H9 (cell line): Measurements from ENCODE around the gene SLC37A2. TPM values are rescaled to one million over a fixed set of nuclear protein-coding genes. Genes with fewer than 3 reads are reported as not detected.

ENCODE experiments used
- DNase-seq: peaks from one replicate; pipeline ENCODE4 v3.0.0-alpha.2; 2017
- H2AFZ ChIP-seq: one replicate; pipeline ENCODE4 v1.6.1; 2013; ENCODE audit warnings: mild to moderate bottlenecking, low read length, control low read depth, moderate library complexity
- H2AK5ac ChIP-seq: 2 replicates; pipeline ENCODE4 v1.6.1; 2013; ENCODE audit warnings: low read length, control low read depth, mixed read lengths; ENCODE audit not compliant: insufficient read length
- H2BK120ac ChIP-seq: one replicate; pipeline ENCODE4 v1.6.1; 2013; ENCODE audit warnings: low read depth, mild to moderate bottlenecking, low read length, control low read depth, inconsistent platforms; ENCODE audit not compliant: poor library complexity, severe bottlenecking
- H2BK12ac ChIP-seq: 2 replicates; pipeline ENCODE4 v1.6.1; 2013; ENCODE audit warnings: low read length, control low read depth, mixed read lengths, low read depth; ENCODE audit not compliant: insufficient read length
- H2BK15ac ChIP-seq: 2 replicates; pipeline ENCODE4 v1.6.1; 2013; ENCODE audit warnings: low read depth, low read length, control low read depth
- H2BK20ac ChIP-seq: one replicate; pipeline ENCODE4 v1.6.1; 2013; ENCODE audit warnings: low read depth, mild to moderate bottlenecking, low read length, control low read depth, inconsistent platforms; ENCODE audit not compliant: poor library complexity, severe bottlenecking
- H2BK5ac ChIP-seq: 2 replicates; pipeline ENCODE4 v1.6.1; 2013; ENCODE audit warnings: low read length, control low read depth, mixed read lengths; ENCODE audit not compliant: insufficient read length
- H3K14ac ChIP-seq: 2 replicates; pipeline ENCODE4 v1.6.1; 2013; ENCODE audit warnings: low read length, control low read depth; ENCODE audit not compliant: insufficient read depth
- H3K18ac ChIP-seq: 2 replicates; pipeline ENCODE4 v1.6.1; 2013; ENCODE audit warnings: low read depth, mild to moderate bottlenecking, mixed read lengths, low read length, control low read depth; ENCODE audit not compliant: insufficient read length
- H3K23ac ChIP-seq: 2 replicates; pipeline ENCODE4 v1.6.1; 2013; ENCODE audit warnings: low read length, control low read depth, mixed read lengths, low read depth; ENCODE audit not compliant: insufficient read length
- H3K23me2 ChIP-seq: 2 replicates; pipeline ENCODE4 v1.6.1; 2013; ENCODE audit warnings: low read depth, mild to moderate bottlenecking, mixed read lengths, low read length, control low read depth; ENCODE audit not compliant: insufficient read length, poor library complexity, severe bottlenecking
- H3K27ac ChIP-seq: 2 replicates; pipeline ENCODE4 v1.5.1; 2013; ENCODE audit warnings: low read length, control low read depth, mixed read lengths, low read depth; ENCODE audit not compliant: insufficient read length
- H3K27me3 ChIP-seq: 2 replicates; pipeline ENCODE4 v1.6.1; 2013; ENCODE audit warnings: low read length, control low read depth, inconsistent platforms; ENCODE audit not compliant: insufficient read depth
- H3K4ac ChIP-seq: 2 replicates; pipeline ENCODE4 v1.6.1; 2013; ENCODE audit warnings: low read depth, mild to moderate bottlenecking, control low read depth, inconsistent platforms, low read length, moderate library complexity
- H3K4me1 ChIP-seq: 2 replicates; pipeline ENCODE4 v1.6.1; 2013; ENCODE audit warnings: low read length, control low read depth, inconsistent platforms; ENCODE audit not compliant: insufficient read depth
- H3K4me2 ChIP-seq: 2 replicates; pipeline ENCODE4 v1.6.1; 2013; ENCODE audit warnings: low read length, control low read depth, mixed read lengths; ENCODE audit not compliant: insufficient read length, insufficient read depth
- H3K56ac ChIP-seq: 2 replicates; pipeline ENCODE4 v1.6.1; 2013; ENCODE audit warnings: low read depth, mild to moderate bottlenecking, mixed read lengths, low read length, control low read depth; ENCODE audit not compliant: insufficient read length
- H3K79me1 ChIP-seq: 2 replicates; pipeline ENCODE4 v1.6.1; 2013; ENCODE audit warnings: low read depth, mild to moderate bottlenecking, moderate library complexity, low read length, control low read depth, inconsistent platforms; ENCODE audit not compliant: insufficient read depth, poor library complexity, severe bottlenecking
- H3K79me2 ChIP-seq: 2 replicates; pipeline ENCODE4 v1.6.1; 2013; ENCODE audit warnings: low read length, control low read depth, inconsistent platforms; ENCODE audit not compliant: insufficient read depth
- H3K9ac ChIP-seq: 2 replicates; pipeline ENCODE4 v1.6.1; 2013; ENCODE audit warnings: low read length, control low read depth, mixed read lengths; ENCODE audit not compliant: insufficient read length; ENCODE audit errors: extremely low read depth
- H3K9me3 ChIP-seq: one replicate; pipeline ENCODE4 v1.6.1; 2013; ENCODE audit warnings: low read depth, low read length, inconsistent platforms; ENCODE audit not compliant: control insufficient read depth
- H3T11ph ChIP-seq: one replicate; pipeline ENCODE4 v1.6.1; 2013; ENCODE audit warnings: mild to moderate bottlenecking, low read length, control low read depth, inconsistent platforms
- H4K20me1 ChIP-seq: one replicate; pipeline ENCODE4 v1.6.1; 2013; ENCODE audit not compliant: control insufficient read depth, insufficient read length, insufficient read depth
- H4K5ac ChIP-seq: 2 replicates; pipeline ENCODE4 v1.6.1; 2013; ENCODE audit warnings: low read depth, mild to moderate bottlenecking, mixed read lengths, low read length, control low read depth; ENCODE audit not compliant: insufficient read length
- H4K8ac ChIP-seq: replicated peaks from 2 replicates; pipeline ENCODE4 v1.6.1; 2013; ENCODE audit warnings: low read length, control low read depth, mixed read lengths, low read depth; ENCODE audit not compliant: insufficient read length
- H4K91ac ChIP-seq: 2 replicates; pipeline ENCODE4 v1.6.1; 2013; ENCODE audit warnings: low read depth, mild to moderate bottlenecking, moderate library complexity, mixed read lengths, low read length, control low read depth; ENCODE audit not compliant: insufficient read length
- H3K27ac Mint-ChIP-seq, 3 experiments: 2 replicates in 2 of 3; 3 replicates in 1 of 3; pipeline ENCODE4 v1.8.0; 2020 to 2021; ENCODE audit warnings: mixed read lengths in 3 of 3, mild to moderate bottlenecking in 1 of 3, moderate library complexity in 1 of 3
- H3K27me3 Mint-ChIP-seq: 2 replicates; pipeline ENCODE4 v1.8.0; 2021; ENCODE audit warnings: low read depth, mild to moderate bottlenecking, moderate library complexity, mixed read lengths
- H3K36me3 Mint-ChIP-seq, 3 experiments: 2 replicates in 2 of 3; 3 replicates in 1 of 3; pipeline ENCODE4 v1.8.0; 2020 to 2021; ENCODE audit warnings: low read depth in 3 of 3, mixed read lengths in 3 of 3; ENCODE audit not compliant: insufficient read depth in 1 of 3
- H3K4me1 Mint-ChIP-seq, 2 experiments: 2 replicates each; pipeline ENCODE4 v1.8.0; 2020; ENCODE audit warnings: mixed read lengths in 2 of 2
- H3K4me3 Mint-ChIP-seq, 2 experiments: 2 replicates in 1 of 2; 3 replicates in 1 of 2; pipeline ENCODE4 v1.8.0; 2020 to 2021; ENCODE audit warnings: mild to moderate bottlenecking in 2 of 2, mixed read lengths in 2 of 2, moderate library complexity in 1 of 2
- H3K9me3 Mint-ChIP-seq, 2 experiments: 2 replicates in 1 of 2; 3 replicates in 1 of 2; pipeline ENCODE4 v1.8.0; 2020; ENCODE audit warnings: mild to moderate bottlenecking in 2 of 2, mixed read lengths in 2 of 2, moderate library complexity in 1 of 2
- WGBS: extraction: QIAGEN DNeasy Blood & Tissue Kit; methylation state at CpG from one replicate; pipeline ENCODE4 v1.1.7; 2013; ENCODE audit warnings: missing lambda C conversion rate, low lambda C conversion rate, mixed read lengths; ENCODE audit not compliant: insufficient read length; ENCODE audit errors: extremely low coverage; 5-methylcytosine and 5-hydroxymethylcytosine counted together
- total RNA-seq: library from RNA; stranded (reverse); gene quantifications from 2 replicates; pipeline ENCODE4 v1.2.1, GENCODE V29; 2021
- TF ChIP-seq, protein P1 (sequence below): fragments of 200-600 bp; sonication (generic); conservative IDR thresholded peaks from 3 replicates; pipeline ENCODE4 v1.8.0; 2021; ENCODE audit warnings: antibody characterized with exemption, mild to moderate bottlenecking

The SLC37A2 gene
- total RNA-seq, 1 experiment from 2014 or later, result 1.2 TPM

DNA sequence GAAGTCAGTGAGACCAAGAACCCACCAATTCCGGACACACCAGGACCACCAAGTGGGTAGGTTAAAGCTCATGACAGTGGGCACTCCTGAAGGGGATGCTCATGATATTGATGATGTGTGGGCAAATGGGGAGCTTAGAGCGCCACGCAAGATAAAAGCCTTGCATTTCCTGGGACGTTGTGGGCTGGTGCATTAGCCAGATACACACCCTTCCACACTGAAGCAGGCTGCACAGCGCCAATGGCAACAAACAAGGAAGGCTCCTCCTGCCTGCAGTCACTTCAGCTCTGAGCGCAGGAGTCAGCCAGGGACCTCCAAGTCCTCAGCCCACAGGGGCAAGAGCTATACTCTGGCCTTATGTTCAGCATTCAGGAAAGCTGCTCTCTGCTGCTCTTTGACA, 27.7 kb downstream of the SLC37A2 start:
- no peak overlapping the region for H2AFZ ChIP-seq
- no peak overlapping the region for H3K27ac ChIP-seq
- no peak for DNase-seq
- peaks cover 1% of the 10 kb centered on the region for H3K27me3 Mint-ChIP-seq
- H4K8ac ChIP-seq, result no peak overlapping the region
- no peak overlapping the region for H4K91ac ChIP-seq
- no peak overlapping the region for H3K56ac ChIP-seq
- H3K23me2 ChIP-seq, result no peaks in the 10 kb centered on the region
- H4K20me1 ChIP-seq, result no peaks in the 10 kb centered on the region
- no peak overlapping the region for H2AK5ac ChIP-seq
- H3K4ac ChIP-seq, result no peak overlapping the region
- TF ChIP-seq, protein P1, sequence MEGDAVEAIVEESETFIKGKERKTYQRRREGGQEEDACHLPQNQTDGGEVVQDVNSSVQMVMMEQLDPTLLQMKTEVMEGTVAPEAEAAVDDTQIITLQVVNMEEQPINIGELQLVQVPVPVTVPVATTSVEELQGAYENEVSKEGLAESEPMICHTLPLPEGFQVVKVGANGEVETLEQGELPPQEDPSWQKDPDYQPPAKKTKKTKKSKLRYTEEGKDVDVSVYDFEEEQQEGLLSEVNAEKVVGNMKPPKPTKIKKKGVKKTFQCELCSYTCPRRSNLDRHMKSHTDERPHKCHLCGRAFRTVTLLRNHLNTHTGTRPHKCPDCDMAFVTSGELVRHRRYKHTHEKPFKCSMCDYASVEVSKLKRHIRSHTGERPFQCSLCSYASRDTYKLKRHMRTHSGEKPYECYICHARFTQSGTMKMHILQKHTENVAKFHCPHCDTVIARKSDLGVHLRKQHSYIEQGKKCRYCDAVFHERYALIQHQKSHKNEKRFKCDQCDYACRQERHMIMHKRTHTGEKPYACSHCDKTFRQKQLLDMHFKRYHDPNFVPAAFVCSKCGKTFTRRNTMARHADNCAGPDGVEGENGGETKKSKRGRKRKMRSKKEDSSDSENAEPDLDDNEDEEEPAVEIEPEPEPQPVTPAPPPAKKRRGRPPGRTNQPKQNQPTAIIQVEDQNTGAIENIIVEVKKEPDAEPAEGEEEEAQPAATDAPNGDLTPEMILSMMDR, result no peak
- H2BK20ac ChIP-seq, result no peak overlapping the region
- no CpG with 5 or more reads among the region's 6 CpGs for WGBS
- H3K9me3 ChIP-seq, result no peaks in the 10 kb centered on the region
- no peak overlapping the region for H3K23ac ChIP-seq
- no peak overlapping the region for H3T11ph ChIP-seq
- H2BK15ac ChIP-seq, result no peak overlapping the region
- no peak overlapping the region for H3K27ac Mint-ChIP-seq
- H2BK120ac ChIP-seq, result no peak overlapping the region
- no peak overlapping the region for H3K4me3 Mint-ChIP-seq
- no peak overlapping the region for H2BK12ac ChIP-seq
- no peak overlapping the region for H3K4me2 ChIP-seq
- no peak overlapping the region for H3K18ac ChIP-seq
- peaks cover 28 to 29% of the 10 kb centered on the region in 2 experiments for H3K4me1 Mint-ChIP-seq
- H3K14ac ChIP-seq, result no peak overlapping the region
- no peaks in the 10 kb centered on the region for H3K27me3 ChIP-seq
- H3K9ac ChIP-seq, result no peak overlapping the region
- no peak overlapping the region for H4K5ac ChIP-seq
- H3K36me3 Mint-ChIP-seq, result peaks cover 0 to 6% (median 0%) of the 10 kb centered on the region in 3 experiments; a peak in 2 of 7 replicates
- H3K9me3 Mint-ChIP-seq, result no peaks in the 10 kb centered on the region
- H3K79me1 ChIP-seq, result no peaks in the 10 kb centered on the region
- no peak overlapping the region for H2BK5ac ChIP-seq
- H3K79me2 ChIP-seq, result no peaks in the 10 kb centered on the region
- no peaks in the 10 kb centered on the region; the same call in 1 of the 2 replicates for H3K4me1 ChIP-seq
